GM18502 (cell line): ENCODE results near the gene OTULIN.
A peak's percentile ranks its signal among the peaks of the same experiment; 100 is the strongest.

Experiments
- ATAC-seq: cut with Tn5 transposase; IDR thresholded peaks from one replicate; pipeline ENCODE4 v1.9.1; 2021; ENCODE audit warnings: mild to moderate bottlenecking; ENCODE audit not compliant: unreplicated experiment, poor library complexity

Gene OTULIN

GRCh38 chr5:14667770-14668169, 3.3 kb downstream of the OTULIN start:
- ATAC-seq = no peak

- ATAC-seq = no peak
These were observed 3.7 kb downstream of the OTULIN start for GRCh38 chr5:14668181-14668591.

- no peak for ATAC-seq
These were observed 4.9 kb downstream of the OTULIN start for GRCh38 chr5:14669415-14669814.

- no peak for ATAC-seq
These were observed 5.5 kb downstream of the OTULIN start for GRCh38 chr5:14669975-14670374.

- ATAC-seq = no peak
These were observed 6.9 kb downstream of the OTULIN start for GRCh38 chr5:14671414-14671813.

GRCh38 chr5:14672082-14672481, 7.6 kb downstream of the OTULIN start:
- no peak for ATAC-seq

GRCh38 chr5:14672484-14673394, 8.2 kb downstream of the OTULIN start:
- no peak for ATAC-seq

GRCh38 chr5:14673443-14673842, 8.9 kb downstream of the OTULIN start:
- ATAC-seq = no peak

GRCh38 chr5:14674983-14675854, 10.7 kb downstream of the OTULIN start:
- no peak for ATAC-seq

- ATAC-seq = peak; percentile 58
These were observed 11.4 kb downstream of the OTULIN start for GRCh38 chr5:14675865-14676300.

GRCh38 chr5:14676320-14676719, 11.8 kb downstream of the OTULIN start:
- peak; percentile 47 for ATAC-seq

GRCh38 chr5:14678773-14679334, 14.3 kb downstream of the OTULIN start:
- peak; percentile 17 for ATAC-seq

- no peak for ATAC-seq
These were observed 15.1 kb downstream of the OTULIN start for GRCh38 chr5:14679595-14679994.

- ATAC-seq = no peak
These were observed 16.8 kb downstream of the OTULIN start for GRCh38 chr5:14681236-14681752.

- no peak for ATAC-seq
These were observed 19.5 kb downstream of the OTULIN start for GRCh38 chr5:14683906-14684455.

GRCh38 chr5:14684757-14685156, 20.2 kb downstream of the OTULIN start:
- ATAC-seq = no peak

GRCh38 chr5:14685757-14686156, 21.2 kb downstream of the OTULIN start:
- ATAC-seq = peak; percentile 95

GRCh38 chr5:14686517-14686916, 22.0 kb downstream of the OTULIN start:
- no peak for ATAC-seq

GRCh38 chr5:14687023-14687665, 22.6 kb downstream of the OTULIN start:
- ATAC-seq = no peak

GRCh38 chr5:14693070-14693469, 28.6 kb downstream of the OTULIN start:
- ATAC-seq = no peak
